ENCODE measurements around the gene PHETA1. TPM values are rescaled to one million over a fixed set of nuclear protein-coding genes. Genes with fewer than 3 reads are reported as not detected.

PHETA1 gene
- total RNA-seq, 1 experiment from 2014 or later, result 26.2 TPM

GRCh38 chr12:111366075-111366474 is 2.8 kb downstream of the PHETA1 start:
- Histone ChIP-seq H3K9me2 (ENCODE audit: insufficient read depth) (no peaks in the 10 kb centered on the region), H3K79me2 (ENCODE audit: low read depth) (peaks cover 29% of the 10 kb centered on the region; the same call in 1 of the 2 replicates), H3K4me1 (replicated peaks; ENCODE audit: insufficient read depth) (peaks cover 63% of the 10 kb centered on the region), H3F3A (ENCODE audit: insufficient read depth, low read depth) (peaks cover 42% of the 10 kb centered on the region), H3K27me3 (ENCODE audit: insufficient read depth, low read depth) (no peaks in the 10 kb centered on the region), H3K27ac (no peak overlapping the region), H3K4me2 (no peak overlapping the region), H3K36me3 (ENCODE audit: low read depth) (no peaks in the 10 kb centered on the region), H3K4me3 (no peak overlapping the region), H4K20me1 (ENCODE audit: insufficient read depth) (0 out of 2 replicates have a peak, but pooled peaks cover 3% of the 10 kb centered on the region), H3K9me3 (ENCODE audit: insufficient read depth, low read depth) (no peaks in the 10 kb centered on the region), H2AFZ (no peak overlapping the region)
- CTCF ChIA-PET, result no interaction called here
- BruUV-seq (replicated peaks), result no TSS peak
- POLR2A ChIA-PET (ENCODE audit: unreplicated experiment), result no interaction called here
- intact Hi-C loops (cut with micrococcal nuclease; ENCODE audit: unreplicated experiment), result no loop called here
- no peak for TF ChIP-seq EZH2 (IDR thresholded peaks at IDR 0.05; ENCODE audit: low read depth)
- TF ChIP-seq, protein P1, sequence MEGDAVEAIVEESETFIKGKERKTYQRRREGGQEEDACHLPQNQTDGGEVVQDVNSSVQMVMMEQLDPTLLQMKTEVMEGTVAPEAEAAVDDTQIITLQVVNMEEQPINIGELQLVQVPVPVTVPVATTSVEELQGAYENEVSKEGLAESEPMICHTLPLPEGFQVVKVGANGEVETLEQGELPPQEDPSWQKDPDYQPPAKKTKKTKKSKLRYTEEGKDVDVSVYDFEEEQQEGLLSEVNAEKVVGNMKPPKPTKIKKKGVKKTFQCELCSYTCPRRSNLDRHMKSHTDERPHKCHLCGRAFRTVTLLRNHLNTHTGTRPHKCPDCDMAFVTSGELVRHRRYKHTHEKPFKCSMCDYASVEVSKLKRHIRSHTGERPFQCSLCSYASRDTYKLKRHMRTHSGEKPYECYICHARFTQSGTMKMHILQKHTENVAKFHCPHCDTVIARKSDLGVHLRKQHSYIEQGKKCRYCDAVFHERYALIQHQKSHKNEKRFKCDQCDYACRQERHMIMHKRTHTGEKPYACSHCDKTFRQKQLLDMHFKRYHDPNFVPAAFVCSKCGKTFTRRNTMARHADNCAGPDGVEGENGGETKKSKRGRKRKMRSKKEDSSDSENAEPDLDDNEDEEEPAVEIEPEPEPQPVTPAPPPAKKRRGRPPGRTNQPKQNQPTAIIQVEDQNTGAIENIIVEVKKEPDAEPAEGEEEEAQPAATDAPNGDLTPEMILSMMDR (conservative IDR thresholded peaks at IDR 0.05), result no peak
- no peak for DNase-seq

DNA sequence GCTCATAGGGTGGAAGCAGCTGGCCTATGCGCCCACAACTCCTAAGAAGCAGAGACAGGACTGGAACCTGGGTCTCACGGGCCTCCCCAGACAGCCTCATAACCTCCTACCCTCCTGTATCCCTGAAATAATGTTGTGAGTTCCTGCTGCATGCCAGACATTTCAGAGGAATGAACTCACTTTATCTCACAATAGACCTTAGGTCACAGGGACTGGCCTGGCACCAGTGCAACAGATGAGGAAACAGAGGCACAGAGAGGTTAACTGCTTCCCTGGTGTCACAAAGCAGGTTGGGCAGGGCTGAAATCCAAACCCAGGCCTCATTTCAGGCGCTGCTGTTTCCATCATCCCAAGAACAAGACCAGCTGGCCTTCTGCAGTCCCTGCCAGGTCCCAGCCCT is 5.3 kb downstream of the PHETA1 start:
- H3K4me3 ChIP-seq, result no peak overlapping the region
- H3K27ac ChIP-seq, result peak overlapping the region; percentile 62
- peaks cover 59% of the 10 kb centered on the region for H3K4me1 ChIP-seq (replicated peaks; ENCODE audit: insufficient read depth)
- TF ChIP-seq, protein P1 (conservative IDR thresholded peaks at IDR 0.05), result no peak
- no peak for TF ChIP-seq EZH2 (IDR thresholded peaks at IDR 0.05; ENCODE audit: low read depth)
- 0 out of 2 replicates have a peak, but pooled peaks cover 3% of the 10 kb centered on the region for H4K20me1 ChIP-seq (ENCODE audit: insufficient read depth)
- intact Hi-C loops (cut with micrococcal nuclease; ENCODE audit: unreplicated experiment), result loop anchor here (5.0 kb wide), 1 partner anchor 34 kb away; no protein-coding TSS in a partner anchor
- no TSS peak for BruUV-seq (replicated peaks)
- peaks cover 40% of the 10 kb centered on the region for H3F3A ChIP-seq (ENCODE audit: insufficient read depth, low read depth)
- peak overlapping the region; percentile 71 for H3K4me2 ChIP-seq
- no peak overlapping the region for H2AFZ ChIP-seq
- peaks cover 28% of the 10 kb centered on the region; the same call in 1 of the 2 replicates for H3K79me2 ChIP-seq (ENCODE audit: low read depth)
- peak; percentile 44 to 83 for DNase-seq
- POLR2A ChIA-PET (ENCODE audit: unreplicated experiment), result no interaction called here
- no peaks in the 10 kb centered on the region for H3K27me3 ChIP-seq (ENCODE audit: insufficient read depth, low read depth)
- CTCF ChIA-PET, result no interaction called here
- no peaks in the 10 kb centered on the region for H3K9me2 ChIP-seq (ENCODE audit: insufficient read depth)
- H3K36me3 ChIP-seq (ENCODE audit: low read depth), result no peaks in the 10 kb centered on the region
- no peaks in the 10 kb centered on the region for H3K9me3 ChIP-seq (ENCODE audit: insufficient read depth, low read depth)

- intact Hi-C loops (cut with micrococcal nuclease; ENCODE audit: unreplicated experiment), result loop anchor here (5.0 kb wide), 1 partner anchor 34 kb away; no protein-coding TSS in a partner anchor
- ChIA-PET CTCF (no interaction called here), POLR2A (ENCODE audit: unreplicated experiment) (no interaction called here)
- H3K4me2 ChIP-seq, result peak overlapping the region; percentile 71
- no peaks in the 10 kb centered on the region for H3K36me3 ChIP-seq (ENCODE audit: low read depth)
- TF ChIP-seq, protein P1 (conservative IDR thresholded peaks at IDR 0.05), result no peak
- no peak for TF ChIP-seq EZH2 (IDR thresholded peaks at IDR 0.05; ENCODE audit: low read depth)
- peaks cover 21% of the 10 kb centered on the region; the same call in 1 of the 2 replicates for H3K79me2 ChIP-seq (ENCODE audit: low read depth)
- H3K4me1 ChIP-seq (replicated peaks; ENCODE audit: insufficient read depth), result peaks cover 55% of the 10 kb centered on the region
- H3F3A ChIP-seq (ENCODE audit: insufficient read depth, low read depth), result peaks cover 37% of the 10 kb centered on the region
- H3K27ac ChIP-seq, result peak overlapping the region; percentile 62
- H3K9me3 ChIP-seq (ENCODE audit: insufficient read depth, low read depth), result no peaks in the 10 kb centered on the region
- no TSS peak for BruUV-seq (replicated peaks)
- 0 out of 2 replicates have a peak, but pooled peaks cover 3% of the 10 kb centered on the region for H4K20me1 ChIP-seq (ENCODE audit: insufficient read depth)
- no peak overlapping the region for H3K4me3 ChIP-seq
- H3K9me2 ChIP-seq (ENCODE audit: insufficient read depth), result no peaks in the 10 kb centered on the region
- no peaks in the 10 kb centered on the region for H3K27me3 ChIP-seq (ENCODE audit: insufficient read depth, low read depth)
- DNase-seq, result no peak
- H2AFZ ChIP-seq, result no peak overlapping the region
Measured at GRCh38 chr12:111362687-111363475, 6.0 kb downstream of the PHETA1 start.

Data from PC-9 (cell line).